ENCODE measurements around the gene BORCS6.

Gene BORCS6

GRCh38 chr17:8186787-8187516 is 3.0 kb downstream of the BORCS6 start:
- Histone ChIP-seq H3K36me3 (ENCODE audit: control insufficient read depth in 4 of 4, insufficient read depth in 4 of 4, low read length in 3 of 4) (no peaks in the 10 kb centered on the region), H3K4me3 (ENCODE audit: control insufficient read depth in 1 of 7, extremely low read depth in 1 of 7, insufficient read depth in 4 of 7, low read depth in 2 of 7, low read length in 6 of 7) (peak overlapping the region; percentile 74 to 92 (median 80)), H3K4me1 (ENCODE audit: control extremely low read depth in 1 of 4, control insufficient read depth in 4 of 4, insufficient read depth in 4 of 4, low read length in 3 of 4) (peaks cover 12 to 46% (median 39%) of the 10 kb centered on the region in 4 experiments), H3K27ac (ENCODE audit: insufficient read depth in 1 of 2, low read depth in 1 of 2, low read length in 2 of 2, poor library complexity in 1 of 2, severe bottlenecking in 2 of 2) (peak overlapping the region; percentile 33 to 77), H3K9me3 (ENCODE audit: control extremely low read depth in 1 of 5, control insufficient read depth in 4 of 5, insufficient read depth in 2 of 5, low read depth in 1 of 5, low read length in 4 of 5) (no peaks in the 10 kb centered on the region), H3K27me3 (replicated peaks in 2 of 5; ENCODE audit: control insufficient read depth in 4 of 5, insufficient read depth in 5 of 5, low read length in 4 of 5) (no peaks in the 10 kb centered on the region)
- POLR2A ChIA-PET = interaction anchor here (0.7 to 6.2 kb wide), 10 partner anchors 10 to 64 kb away, joined by 3 to 56 read pairs (median 4); partner anchors contain the start of genes AURKB and CTC1
- CTCF ChIA-PET = interaction anchor here (0.7 to 2.9 kb wide), 10 partner anchors 14 to 71 kb away, joined by 3 to 17 read pairs (median 4); partner anchors contain the start of gene AURKB
- WGBS (ENCODE audit: insufficient coverage) = under 1% methylated on average over 30 of the region's 32 CpGs
- DNase-seq = peak; percentile 94 to 96 (median 94)

GRCh38 chr17:8186446-8186786 is 3.6 kb downstream of the BORCS6 start:
- H3K36me3 ChIP-seq (ENCODE audit: control insufficient read depth in 4 of 4, insufficient read depth in 4 of 4, low read length in 3 of 4) = no peaks in the 10 kb centered on the region
- peaks cover 12 to 41% (median 33%) of the 10 kb centered on the region in 4 experiments for H3K4me1 ChIP-seq (ENCODE audit: control extremely low read depth in 1 of 4, control insufficient read depth in 4 of 4, insufficient read depth in 4 of 4, low read length in 3 of 4)
- peak overlapping the region; percentile 33 to 77 for H3K27ac ChIP-seq (ENCODE audit: insufficient read depth in 1 of 2, low read depth in 1 of 2, low read length in 2 of 2, poor library complexity in 1 of 2, severe bottlenecking in 2 of 2)
- POLR2A ChIA-PET = interaction anchor here (0.8 to 6.2 kb wide), 8 partner anchors 10 to 66 kb away, joined by 3 to 56 read pairs (median 3); partner anchors contain the start of gene TMEM107
- H3K9me3 ChIP-seq (ENCODE audit: control extremely low read depth in 1 of 5, control insufficient read depth in 4 of 5, insufficient read depth in 2 of 5, low read depth in 1 of 5, low read length in 4 of 5) = no peaks in the 10 kb centered on the region
- no peaks in the 10 kb centered on the region for H3K27me3 ChIP-seq (replicated peaks in 2 of 5; ENCODE audit: control insufficient read depth in 4 of 5, insufficient read depth in 5 of 5, low read length in 4 of 5)
- CTCF ChIA-PET = interaction anchor here (0.9 to 2.8 kb wide), 7 partner anchors 8 to 70 kb away, joined by 3 to 13 read pairs (median 4); no protein-coding TSS in a partner anchor
- DNase-seq = no peak
- peak overlapping the region; percentile 74 to 92 (median 80) for H3K4me3 ChIP-seq (ENCODE audit: control insufficient read depth in 1 of 7, extremely low read depth in 1 of 7, insufficient read depth in 4 of 7, low read depth in 2 of 7, low read length in 6 of 7)
- 0% methylated on average over 18 of the region's 23 CpGs for WGBS (ENCODE audit: insufficient coverage)

GRCh38 chr17:8185582-8186445 is 4.2 kb downstream of the BORCS6 start:
- no peaks in the 10 kb centered on the region for H3K9me3 ChIP-seq (ENCODE audit: control extremely low read depth in 1 of 5, control insufficient read depth in 4 of 5, insufficient read depth in 2 of 5, low read depth in 1 of 5, low read length in 4 of 5)
- CTCF ChIA-PET = interaction anchor here (0.5 to 2.8 kb wide), 9 partner anchors 8 to 92 kb away, joined by 3 to 13 read pairs (median 4); no protein-coding TSS in a partner anchor
- POLR2A ChIA-PET = interaction anchor here (0.6 to 6.2 kb wide), 10 partner anchors 9 to 66 kb away, joined by 3 to 56 read pairs (median 3); partner anchors contain the start of gene TMEM107
- DNase-seq = peak; percentile 82 to 89 (median 87)
- peaks cover 12 to 35% (median 30%) of the 10 kb centered on the region in 4 experiments for H3K4me1 ChIP-seq (ENCODE audit: control extremely low read depth in 1 of 4, control insufficient read depth in 4 of 4, insufficient read depth in 4 of 4, low read length in 3 of 4)
- no peaks in the 10 kb centered on the region for H3K27me3 ChIP-seq (replicated peaks in 2 of 5; ENCODE audit: control insufficient read depth in 4 of 5, insufficient read depth in 5 of 5, low read length in 4 of 5)
- WGBS (ENCODE audit: insufficient coverage) = under 1% methylated on average over 32 of the region's 44 CpGs
- H3K27ac ChIP-seq (ENCODE audit: insufficient read depth in 1 of 2, low read depth in 1 of 2, low read length in 2 of 2, poor library complexity in 1 of 2, severe bottlenecking in 2 of 2) = peak overlapping the region; percentile 33 to 77
- H3K36me3 ChIP-seq (ENCODE audit: control insufficient read depth in 4 of 4, insufficient read depth in 4 of 4, low read length in 3 of 4) = no peaks in the 10 kb centered on the region
- peak overlapping the region; percentile 74 to 92 (median 80) for H3K4me3 ChIP-seq (ENCODE audit: control insufficient read depth in 1 of 7, extremely low read depth in 1 of 7, insufficient read depth in 4 of 7, low read depth in 2 of 7, low read length in 6 of 7)

- no peak for DNase-seq
- Histone ChIP-seq H3K27me3 (replicated peaks in 2 of 5; ENCODE audit: control insufficient read depth in 4 of 5, insufficient read depth in 5 of 5, low read length in 4 of 5) (no peaks in the 10 kb centered on the region), H3K36me3 (ENCODE audit: control insufficient read depth in 4 of 4, insufficient read depth in 4 of 4, low read length in 3 of 4) (no peaks in the 10 kb centered on the region), H3K27ac (ENCODE audit: insufficient read depth in 1 of 2, low read depth in 1 of 2, low read length in 2 of 2, poor library complexity in 1 of 2, severe bottlenecking in 2 of 2) (peak overlapping the region in 1 of 2 experiments; percentile 81), H3K9me3 (ENCODE audit: control extremely low read depth in 1 of 5, control insufficient read depth in 4 of 5, insufficient read depth in 2 of 5, low read depth in 1 of 5, low read length in 4 of 5) (no peaks in the 10 kb centered on the region), H3K4me3 (ENCODE audit: control insufficient read depth in 1 of 7, extremely low read depth in 1 of 7, insufficient read depth in 4 of 7, low read depth in 2 of 7, low read length in 6 of 7) (peak overlapping the region in 5 of 7 experiments; percentile 67 to 89 (median 79)), H3K4me1 (ENCODE audit: control extremely low read depth in 1 of 4, control insufficient read depth in 4 of 4, insufficient read depth in 4 of 4, low read length in 3 of 4) (peaks cover 8 to 42% (median 33%) of the 10 kb centered on the region in 4 experiments)
- ChIA-PET CTCF (interaction anchor here (1.0 to 1.5 kb wide), 2 partner anchors 16 to 46 kb away, joined by 3 to 4 read pairs; no protein-coding TSS in a partner anchor), POLR2A (interaction anchor here (0.8 to 1.2 kb wide), 4 partner anchors 9 to 46 kb away, joined by 3 to 5 read pairs (median 4); no protein-coding TSS in a partner anchor)
- WGBS (ENCODE audit: insufficient coverage) = 95% methylated on average over 12 of the region's 19 CpGs
These were observed 12.8 kb downstream of the BORCS6 start for GRCh38 chr17:8176998-8177731.

- CTCF ChIA-PET = interaction anchor here (1.0 to 1.5 kb wide), 2 partner anchors 15 to 47 kb away, joined by 3 to 4 read pairs; no protein-coding TSS in a partner anchor
- peak within 1 kb of the TSS; percentile 61 to 81 for H3K27ac ChIP-seq (ENCODE audit: insufficient read depth in 1 of 2, low read depth in 1 of 2, low read length in 2 of 2, poor library complexity in 1 of 2, severe bottlenecking in 2 of 2)
- 3% methylated on average over 56 of the region's 56 CpGs for WGBS (ENCODE audit: insufficient coverage)
- H3K4me3 ChIP-seq (ENCODE audit: control insufficient read depth in 1 of 7, extremely low read depth in 1 of 7, insufficient read depth in 4 of 7, low read depth in 2 of 7, low read length in 6 of 7) = peak within 1 kb of the TSS; percentile 41 to 89 (median 76)
- POLR2A ChIA-PET = interaction anchor here (0.8 to 1.2 kb wide), 4 partner anchors 10 to 47 kb away, joined by 3 to 5 read pairs (median 4); no protein-coding TSS in a partner anchor
- peak; percentile 81 to 83 (median 82) for DNase-seq
- H3K4me1 ChIP-seq (ENCODE audit: control extremely low read depth in 1 of 4, control insufficient read depth in 4 of 4, insufficient read depth in 4 of 4, low read length in 3 of 4) = peaks cover 8 to 47% (median 33%) of the 10 kb centered on the region in 4 experiments
- H3K9me3 ChIP-seq (ENCODE audit: control extremely low read depth in 1 of 5, control insufficient read depth in 4 of 5, insufficient read depth in 2 of 5, low read depth in 1 of 5, low read length in 4 of 5) = no peaks in the 10 kb centered on the region
- no peaks in the 10 kb centered on the region for H3K36me3 ChIP-seq (ENCODE audit: control insufficient read depth in 4 of 4, insufficient read depth in 4 of 4, low read length in 3 of 4)
- no peaks in the 10 kb centered on the region for H3K27me3 ChIP-seq (replicated peaks in 2 of 5; ENCODE audit: control insufficient read depth in 4 of 5, insufficient read depth in 5 of 5, low read length in 4 of 5)
These were observed 13.6 kb downstream of the BORCS6 start, which contains the start of gene TMEM107 for GRCh38 chr17:8176197-8176940. Gene TMEM107, minus strand, starts transcription at chr17:8176380. Its CDS starts 94 bp downstream, at chr17:8176286.
